AG04449 (cell line): Measurements from ENCODE around the gene TRIM7.

Experiments
- CTCF ChIA-PET: fragments of 350-600 bp; formaldehyde crosslinking; extraction: SDS; loops from one replicate; lab custom pipeline; 2021; ENCODE audit warnings: antibody characterized with exemption; lab: Yijun Ruan, JAX
- POLR2A ChIA-PET: fragments of 400-600, 350-600 bp; formaldehyde crosslinking; extraction: SDS; loops from one replicate; lab custom pipeline; 2020; ENCODE audit warnings: antibody characterized with exemption, inconsistent platforms; lab: Yijun Ruan, JAX
- DNase-seq: peaks from one replicate; pipeline ENCODE4 v3.0.0-alpha.2; 2010; ENCODE audit warnings: low read depth, low spot score
- H3K4me3 ChIP-seq: 2 replicates; pipeline ENCODE4 v1.5.1; 2011; ENCODE audit warnings: low read depth, mild to moderate bottlenecking, control low read depth, low read length
- CTCF ChIP-seq: IDR thresholded peaks from one replicate; pipeline ENCODE4 v1.5.1; 2011; ENCODE audit warnings: mild to moderate bottlenecking, moderate library complexity, low read length, control low read depth, inconsistent platforms; ENCODE audit not compliant: insufficient read depth; ENCODE audit errors: missing control alignments

Gene TRIM7

GRCh38 chr5:181233801-181234454 is 28.9 kb upstream of the TRIM7 start:
- CTCF ChIA-PET: no interaction called here
- POLR2A ChIA-PET: interaction anchor here (1.5 to 3.4 kb wide), 3 partner anchors 9 to 13 kb away, joined by 4 to 40 read pairs (median 8); partner anchors contain the start of genes RACK1 and TRIM41
- DNase-seq: no peak
- no peak overlapping the region for H3K4me3 ChIP-seq
- no peak for TF ChIP-seq CTCF

GRCh38 chr5:181233088-181233800 is 28.2 kb upstream of the TRIM7 start:
- ChIA-PET POLR2A (interaction anchor here (3.4 kb wide), 1 partner anchor 9 kb away, joined by 40 read pairs; the partner anchor contains the start of gene TRIM41), CTCF (no interaction called here)
- TF ChIP-seq CTCF: no peak
- DNase-seq: no peak
- no peak overlapping the region for H3K4me3 ChIP-seq

- ChIA-PET POLR2A (no interaction called here), CTCF (no interaction called here)
- no peak for TF ChIP-seq CTCF
- no peak overlapping the region for H3K4me3 ChIP-seq
- DNase-seq: no peak
Measured at GRCh38 chr5:181232593-181232992, 27.6 kb upstream of the TRIM7 start.

- H3K4me3 ChIP-seq: no peak overlapping the region
- no peak for TF ChIP-seq CTCF
- CTCF ChIA-PET: interaction anchor here (1.5 kb wide), 1 partner anchor 8 kb away, joined by 4 read pairs; no protein-coding TSS in a partner anchor
- POLR2A ChIA-PET: no interaction called here
- no peak for DNase-seq
Measured at GRCh38 chr5:181231432-181231831, 26.4 kb upstream of the TRIM7 start.

GRCh38 chr5:181230551-181230950 is 25.6 kb upstream of the TRIM7 start:
- no peak overlapping the region for H3K4me3 ChIP-seq
- TF ChIP-seq CTCF: no peak
- ChIA-PET CTCF (interaction anchor here (1.5 kb wide), 1 partner anchor 9 kb away, joined by 4 read pairs; no protein-coding TSS in a partner anchor), POLR2A (no interaction called here)
- no peak for DNase-seq

GRCh38 chr5:181229996-181230395 is 25.0 kb upstream of the TRIM7 start:
- no peak overlapping the region for H3K4me3 ChIP-seq
- CTCF ChIA-PET: interaction anchor here (0.9 kb wide), 1 partner anchor 9 kb away, joined by 3 read pairs; no protein-coding TSS in a partner anchor
- TF ChIP-seq CTCF: no peak
- no peak for DNase-seq
- POLR2A ChIA-PET: interaction anchor here (1.0 kb wide), 1 partner anchor 9 kb away, joined by 3 read pairs; no protein-coding TSS in a partner anchor
